Rectal smooth muscle tissue (tissue), 1 donor: ENCODE measurements around the gene PRAF2.

Experiments
- H3K27ac ChIP-seq: one replicate; pipeline ENCODE4 v1.7.0; 2013; ENCODE audit warnings: low read depth, low read length, inconsistent platforms
- H3K27me3 ChIP-seq: one replicate; pipeline ENCODE4 v1.7.0; 2013; ENCODE audit warnings: low read length; ENCODE audit not compliant: control insufficient read depth, insufficient read depth
- H3K36me3 ChIP-seq: one replicate; pipeline ENCODE4 v1.7.0; 2013; ENCODE audit warnings: low read length; ENCODE audit not compliant: control insufficient read depth, insufficient read depth
- H3K4me1 ChIP-seq: one replicate; pipeline ENCODE4 v1.7.0; 2013; ENCODE audit warnings: low read length; ENCODE audit not compliant: control insufficient read depth, insufficient read depth
- H3K4me3 ChIP-seq: one replicate; pipeline ENCODE4 v1.7.0; 2013; ENCODE audit warnings: low read length
- H3K9ac ChIP-seq: one replicate; pipeline ENCODE4 v1.7.0; 2013; ENCODE audit warnings: low read length

Gene PRAF2

GRCh38 chrX:49069038-49069437 lies 4.8 kb downstream of the PRAF2 start:
- H3K27ac ChIP-seq, result no peak overlapping the region
- H3K4me3 ChIP-seq, result no peak overlapping the region

GRCh38 chrX:49067285-49068120 lies 6.3 kb downstream of the PRAF2 start:
- no peak overlapping the region for H3K9ac ChIP-seq
- H3K27ac ChIP-seq, result no peak overlapping the region
- H3K36me3 ChIP-seq, result no peaks in the 10 kb centered on the region
- H3K4me1 ChIP-seq, result peaks cover 1% of the 10 kb centered on the region
- no peak overlapping the region for H3K4me3 ChIP-seq
- H3K27me3 ChIP-seq, result peaks cover 2% of the 10 kb centered on the region

More at GRCh38 chrX:49069038-49069437, 4.8 kb downstream of the PRAF2 start:
- Histone ChIP-seq H3K36me3 (no peaks in the 10 kb centered on the region), H3K4me1 (peaks cover 2% of the 10 kb centered on the region), H3K9ac (no peak overlapping the region), H3K27me3 (peaks cover 2% of the 10 kb centered on the region)

GRCh38 chrX:49066690-49067089 lies 7.1 kb downstream of the PRAF2 start:
- H3K4me1 ChIP-seq, result no peaks in the 10 kb centered on the region
- no peaks in the 10 kb centered on the region for H3K36me3 ChIP-seq
- H3K27me3 ChIP-seq, result peaks cover 2% of the 10 kb centered on the region
- no peak overlapping the region for H3K4me3 ChIP-seq
- H3K27ac ChIP-seq, result no peak overlapping the region
- no peak overlapping the region for H3K9ac ChIP-seq

- peaks cover 2% of the 10 kb centered on the region for H3K27me3 ChIP-seq
- H3K4me1 ChIP-seq, result no peaks in the 10 kb centered on the region
- H3K9ac ChIP-seq, result no peak overlapping the region
- H3K36me3 ChIP-seq, result no peaks in the 10 kb centered on the region
- no peak overlapping the region for H3K4me3 ChIP-seq
- no peak overlapping the region for H3K27ac ChIP-seq
Observed at GRCh38 chrX:49066278-49066677, 7.5 kb downstream of the PRAF2 start.

- no peak overlapping the region for H3K27ac ChIP-seq
- H3K27me3 ChIP-seq, result peaks cover 5% of the 10 kb centered on the region
- H3K36me3 ChIP-seq, result no peaks in the 10 kb centered on the region
- no peaks in the 10 kb centered on the region for H3K4me1 ChIP-seq
- H3K4me3 ChIP-seq, result no peak overlapping the region
- no peak overlapping the region for H3K9ac ChIP-seq
Observed at GRCh38 chrX:49064735-49065134, 9.1 kb downstream of the PRAF2 start.

GRCh38 chrX:49064303-49064702 lies 9.5 kb downstream of the PRAF2 start:
- Histone ChIP-seq H3K36me3 (no peaks in the 10 kb centered on the region), H3K4me1 (no peaks in the 10 kb centered on the region), H3K27me3 (peaks cover 5% of the 10 kb centered on the region), H3K9ac (no peak overlapping the region), H3K27ac (no peak overlapping the region), H3K4me3 (no peak overlapping the region)

- H3K27me3 ChIP-seq, result peaks cover 2% of the 10 kb centered on the region
- no peaks in the 10 kb centered on the region for H3K36me3 ChIP-seq
- no peak overlapping the region for H3K27ac ChIP-seq
- no peak overlapping the region for H3K4me3 ChIP-seq
- H3K9ac ChIP-seq, result no peak overlapping the region
- no peaks in the 10 kb centered on the region for H3K4me1 ChIP-seq
Observed at GRCh38 chrX:49063715-49064114, 10.1 kb downstream of the PRAF2 start.

- no peaks in the 10 kb centered on the region for H3K36me3 ChIP-seq
- H3K9ac ChIP-seq, result no peak overlapping the region
- H3K27me3 ChIP-seq, result peaks cover 2% of the 10 kb centered on the region
Observed at GRCh38 chrX:49061916-49062315, 11.9 kb downstream of the PRAF2 start.

GRCh38 chrX:49061490-49061889 lies 12.3 kb downstream of the PRAF2 start:
- H3K9ac ChIP-seq, result no peak overlapping the region
- no peak overlapping the region for H3K27ac ChIP-seq
- no peaks in the 10 kb centered on the region for H3K36me3 ChIP-seq
- no peaks in the 10 kb centered on the region for H3K4me1 ChIP-seq
- peaks cover 2% of the 10 kb centered on the region for H3K27me3 ChIP-seq
- no peak overlapping the region for H3K4me3 ChIP-seq

More at GRCh38 chrX:49061916-49062315, 11.9 kb downstream of the PRAF2 start:
- no peak overlapping the region for H3K4me3 ChIP-seq
- H3K4me1 ChIP-seq, result no peaks in the 10 kb centered on the region
- H3K27ac ChIP-seq, result no peak overlapping the region

GRCh38 chrX:49060914-49061313 lies 12.9 kb downstream of the PRAF2 start:
- no peak overlapping the region for H3K4me3 ChIP-seq
- peaks cover 2% of the 10 kb centered on the region for H3K27me3 ChIP-seq
- H3K27ac ChIP-seq, result no peak overlapping the region
- H3K4me1 ChIP-seq, result no peaks in the 10 kb centered on the region
- H3K36me3 ChIP-seq, result no peaks in the 10 kb centered on the region
- H3K9ac ChIP-seq, result no peak overlapping the region

- H3K4me3 ChIP-seq, result peak overlapping the region; percentile 45
- no peaks in the 10 kb centered on the region for H3K36me3 ChIP-seq
- H3K4me1 ChIP-seq, result no peaks in the 10 kb centered on the region
- H3K27ac ChIP-seq, result no peak overlapping the region
- peaks cover 2% of the 10 kb centered on the region for H3K27me3 ChIP-seq
- no peak overlapping the region for H3K9ac ChIP-seq
Observed at GRCh38 chrX:49059681-49060085, 14.1 kb downstream of the PRAF2 start.

- H3K9ac ChIP-seq, result no peak overlapping the region
- H3K4me3 ChIP-seq, result peak overlapping the region; percentile 45
Observed at GRCh38 chrX:49059201-49059600, 14.6 kb downstream of the PRAF2 start.

GRCh38 chrX:49058794-49059193 lies 15.0 kb downstream of the PRAF2 start, which contains the start of gene CCDC120:
Gene CCDC120 (plus strand): TSS chrX:49058999. CDS start chrX:49062042, 3,043 bp downstream.
- H3K9ac ChIP-seq, result no peak within 1 kb of the TSS
- H3K4me3 ChIP-seq, result peak within 1 kb of the TSS; percentile 45
- H3K27ac ChIP-seq, result no peak within 1 kb of the TSS
- H3K4me1 ChIP-seq, result no peaks in the 10 kb centered on the region
- H3K36me3 ChIP-seq, result no peaks in the 10 kb centered on the region
- H3K27me3 ChIP-seq, result peaks cover 2% of the 10 kb centered on the region

More at GRCh38 chrX:49059201-49059600, 14.6 kb downstream of the PRAF2 start:
- Histone ChIP-seq H3K36me3 (no peaks in the 10 kb centered on the region), H3K27ac (no peak overlapping the region), H3K4me1 (no peaks in the 10 kb centered on the region), H3K27me3 (peaks cover 2% of the 10 kb centered on the region)
